ENCODE results near the gene TBC1D19.
A peak's percentile ranks its signal among the peaks of the same experiment; 100 is the strongest.

Gene TBC1D19

GRCh38 chr4:26746802-26747213 lies 162.9 kb downstream of the TBC1D19 start:
- peak; percentile 11 for DNase-seq

- no peak for DNase-seq
Observed at GRCh38 chr4:26748811-26749210, 164.9 kb downstream of the TBC1D19 start.

- no peak for DNase-seq
Observed at GRCh38 chr4:26749867-26750266, 166.0 kb downstream of the TBC1D19 start.

GRCh38 chr4:26751004-26751403 lies 167.1 kb downstream of the TBC1D19 start:
- no peak for DNase-seq

GRCh38 chr4:26751838-26752237 lies 168.0 kb downstream of the TBC1D19 start:
- DNase-seq, result no peak

- DNase-seq, result no peak
Observed at GRCh38 chr4:26753187-26753586, 169.3 kb downstream of the TBC1D19 start.

- DNase-seq, result no peak
Observed at GRCh38 chr4:26753617-26754016, 169.7 kb downstream of the TBC1D19 start.

GRCh38 chr4:26757751-26758150 lies 173.9 kb downstream of the TBC1D19 start:
- DNase-seq, result no peak

GRCh38 chr4:26758899-26759298 lies 175.0 kb downstream of the TBC1D19 start:
- no peak for DNase-seq

- no peak for DNase-seq
Observed at GRCh38 chr4:26762650-26763049, 178.8 kb downstream of the TBC1D19 start.

GRCh38 chr4:26763063-26763462 lies 179.2 kb downstream of the TBC1D19 start:
- no peak for DNase-seq

- DNase-seq, result no peak
Observed at GRCh38 chr4:26763648-26764047, 179.8 kb downstream of the TBC1D19 start.

GRCh38 chr4:26764231-26764630 lies 180.3 kb downstream of the TBC1D19 start:
- DNase-seq, result no peak

GRCh38 chr4:26765515-26765914 lies 181.6 kb downstream of the TBC1D19 start:
- no peak for DNase-seq

- DNase-seq, result no peak
Observed at GRCh38 chr4:26766141-26766540, 182.3 kb downstream of the TBC1D19 start.

GRCh38 chr4:26772096-26772873 lies 188.4 kb downstream of the TBC1D19 start:
- DNase-seq, result no peak

GRCh38 chr4:26779224-26779623 lies 195.3 kb downstream of the TBC1D19 start:
- DNase-seq, result no peak

- DNase-seq, result no peak
Observed at GRCh38 chr4:26779674-26780073, 195.8 kb downstream of the TBC1D19 start.

- DNase-seq, result no peak
Observed at GRCh38 chr4:26780539-26780938, 196.7 kb downstream of the TBC1D19 start.

- no peak for DNase-seq
Observed at GRCh38 chr4:26782168-26782829, 198.4 kb downstream of the TBC1D19 start.

GRCh38 chr4:26782830-26783202 lies 198.9 kb downstream of the TBC1D19 start:
- no peak for DNase-seq

GRCh38 chr4:26784207-26784865 lies 200.5 kb downstream of the TBC1D19 start:
- no peak for DNase-seq

GRCh38 chr4:26785312-26785711 lies 201.4 kb downstream of the TBC1D19 start:
- no peak for DNase-seq

GRCh38 chr4:26785810-26786209 lies 201.9 kb downstream of the TBC1D19 start:
- DNase-seq, result no peak
